Measurements from ENCODE around the gene PCSK9.

The PCSK9 gene

GRCh38 chr1:55055084-55055882 is 15.9 kb downstream of the PCSK9 start:
- ChIA-PET POLR2A (no interaction called here), CTCF (no interaction called here)
- TF ChIP-seq FOXM1 (IDR thresholded peaks at IDR 0.05; ENCODE audit: borderline replicate concordance): no peak
- TF ChIP-seq HDGF (IDR thresholded peaks at IDR 0.05; ENCODE audit: borderline replicate concordance): no peak
- TF ChIP-seq BHLHE40 (IDR thresholded peaks at IDR 0.05; ENCODE audit: borderline replicate concordance): no peak
- no peak for TF ChIP-seq CTBP1 (IDR thresholded peaks at IDR 0.05; ENCODE audit: borderline replicate concordance)
- TF ChIP-seq NFRKB (IDR thresholded peaks at IDR 0.05): no peak
- no peak for TF ChIP-seq TARDBP (IDR thresholded peaks at IDR 0.05)
- no peak for TF ChIP-seq FOXK2 (IDR thresholded peaks at IDR 0.05)
- no peak for TF ChIP-seq ZNF384 (IDR thresholded peaks at IDR 0.05)
- TF ChIP-seq SUZ12 (IDR thresholded peaks at IDR 0.05): no peak
- no peak for TF ChIP-seq FOXA1 (IDR thresholded peaks at IDR 0.05)
- no peak for TF ChIP-seq L3MBTL2 (conservative IDR thresholded peaks at IDR 0.05)
- no peak for TF ChIP-seq SP1 (IDR thresholded peaks at IDR 0.05)
- no peak for TF ChIP-seq ELF4 (IDR thresholded peaks at IDR 0.05)
- no peak for TF ChIP-seq PKNOX1 (IDR thresholded peaks at IDR 0.05)
- no peak for TF ChIP-seq ARNT (IDR thresholded peaks at IDR 0.05)
- no peak for TF ChIP-seq LEF1 (IDR thresholded peaks at IDR 0.05; ENCODE audit: borderline replicate concordance)
- no peak for DNase-seq (ENCODE audit: extremely low spot score)

GRCh38 chr1:55055951-55056631 is 16.7 kb downstream of the PCSK9 start:
- CTCF ChIA-PET: no interaction called here
- POLR2A ChIA-PET: no interaction called here
- no peak for DNase-seq (ENCODE audit: extremely low spot score)
- TF ChIP-seq ZNF384 (IDR thresholded peaks at IDR 0.05) (no peak), BHLHE40 (IDR thresholded peaks at IDR 0.05; ENCODE audit: borderline replicate concordance) (no peak), LEF1 (IDR thresholded peaks at IDR 0.05; ENCODE audit: borderline replicate concordance) (no peak), FOXA1 (IDR thresholded peaks at IDR 0.05) (no peak), TARDBP (IDR thresholded peaks at IDR 0.05) (no peak), SUZ12 (IDR thresholded peaks at IDR 0.05) (no peak), FOXM1 (IDR thresholded peaks at IDR 0.05; ENCODE audit: borderline replicate concordance) (no peak), ELF4 (IDR thresholded peaks at IDR 0.05) (no peak), NFRKB (IDR thresholded peaks at IDR 0.05) (no peak), SP1 (IDR thresholded peaks at IDR 0.05) (no peak), CTBP1 (IDR thresholded peaks at IDR 0.05; ENCODE audit: borderline replicate concordance) (no peak), PKNOX1 (IDR thresholded peaks at IDR 0.05) (no peak), ARNT (IDR thresholded peaks at IDR 0.05) (no peak), L3MBTL2 (conservative IDR thresholded peaks at IDR 0.05) (no peak), FOXK2 (IDR thresholded peaks at IDR 0.05) (no peak), HDGF (IDR thresholded peaks at IDR 0.05; ENCODE audit: borderline replicate concordance) (no peak)

- TF ChIP-seq SP1 (IDR thresholded peaks at IDR 0.05) (no peak), SUZ12 (IDR thresholded peaks at IDR 0.05) (no peak), ZNF384 (IDR thresholded peaks at IDR 0.05) (no peak), LEF1 (IDR thresholded peaks at IDR 0.05; ENCODE audit: borderline replicate concordance) (no peak), CTBP1 (IDR thresholded peaks at IDR 0.05; ENCODE audit: borderline replicate concordance) (no peak), FOXA1 (IDR thresholded peaks at IDR 0.05) (no peak), FOXK2 (IDR thresholded peaks at IDR 0.05) (no peak), NFRKB (IDR thresholded peaks at IDR 0.05) (no peak), ELF4 (IDR thresholded peaks at IDR 0.05) (no peak), L3MBTL2 (conservative IDR thresholded peaks at IDR 0.05) (no peak), TARDBP (IDR thresholded peaks at IDR 0.05) (no peak), PKNOX1 (IDR thresholded peaks at IDR 0.05) (no peak), FOXM1 (IDR thresholded peaks at IDR 0.05; ENCODE audit: borderline replicate concordance) (no peak), BHLHE40 (IDR thresholded peaks at IDR 0.05; ENCODE audit: borderline replicate concordance) (no peak), HDGF (IDR thresholded peaks at IDR 0.05; ENCODE audit: borderline replicate concordance) (no peak), ARNT (IDR thresholded peaks at IDR 0.05) (no peak)
- no peak for DNase-seq (ENCODE audit: extremely low spot score)
- CTCF ChIA-PET: no interaction called here
- POLR2A ChIA-PET: no interaction called here
Measured at GRCh38 chr1:55056632-55056992, 17.3 kb downstream of the PCSK9 start.

GRCh38 chr1:55057270-55057955 is 18.1 kb downstream of the PCSK9 start:
- CTCF ChIA-PET: interaction anchor here (0.7 kb wide), 1 partner anchor 272 kb away, joined by 4 read pairs; no protein-coding TSS in a partner anchor
- POLR2A ChIA-PET: no interaction called here

GRCh38 chr1:55057956-55058298 is 18.6 kb downstream of the PCSK9 start:
- no peak for DNase-seq (ENCODE audit: extremely low spot score)
- TF ChIP-seq PKNOX1 (IDR thresholded peaks at IDR 0.05) (no peak), LEF1 (IDR thresholded peaks at IDR 0.05; ENCODE audit: borderline replicate concordance) (no peak), ARNT (IDR thresholded peaks at IDR 0.05) (no peak), FOXA1 (IDR thresholded peaks at IDR 0.05) (no peak), L3MBTL2 (conservative IDR thresholded peaks at IDR 0.05) (no peak), NFRKB (IDR thresholded peaks at IDR 0.05) (no peak), ZNF384 (IDR thresholded peaks at IDR 0.05) (no peak), CTBP1 (IDR thresholded peaks at IDR 0.05; ENCODE audit: borderline replicate concordance) (no peak), TARDBP (IDR thresholded peaks at IDR 0.05) (no peak), HDGF (IDR thresholded peaks at IDR 0.05; ENCODE audit: borderline replicate concordance) (no peak), SUZ12 (IDR thresholded peaks at IDR 0.05) (no peak), FOXM1 (IDR thresholded peaks at IDR 0.05; ENCODE audit: borderline replicate concordance) (no peak), BHLHE40 (IDR thresholded peaks at IDR 0.05; ENCODE audit: borderline replicate concordance) (no peak), SP1 (IDR thresholded peaks at IDR 0.05) (no peak), FOXK2 (IDR thresholded peaks at IDR 0.05) (no peak), ELF4 (IDR thresholded peaks at IDR 0.05) (no peak)
- ChIA-PET CTCF (interaction anchor here (0.7 kb wide), 1 partner anchor 271 kb away, joined by 4 read pairs; no protein-coding TSS in a partner anchor), POLR2A (no interaction called here)

More at GRCh38 chr1:55057270-55057955, 18.1 kb downstream of the PCSK9 start:
- DNase-seq (ENCODE audit: extremely low spot score): no peak
- TF ChIP-seq NFRKB (IDR thresholded peaks at IDR 0.05) (no peak), LEF1 (IDR thresholded peaks at IDR 0.05; ENCODE audit: borderline replicate concordance) (no peak), ARNT (IDR thresholded peaks at IDR 0.05) (no peak), SUZ12 (IDR thresholded peaks at IDR 0.05) (no peak), SP1 (IDR thresholded peaks at IDR 0.05) (no peak), FOXK2 (IDR thresholded peaks at IDR 0.05) (no peak), TARDBP (IDR thresholded peaks at IDR 0.05) (no peak), HDGF (IDR thresholded peaks at IDR 0.05; ENCODE audit: borderline replicate concordance) (no peak), FOXA1 (IDR thresholded peaks at IDR 0.05) (no peak)
